GM12878 (cell line): ENCODE results near the gene GINS2. TPM values are rescaled to one million over a fixed set of nuclear protein-coding genes. Genes with fewer than 3 reads are reported as not detected.

ENCODE experiments used
- ATAC-seq: fragments of 200-7000 bp; cut with Tn5 transposase; 3 replicates; pipeline ENCODE4 v1.9.1; 2020; ENCODE audit warnings: mild to moderate bottlenecking, moderate library complexity
- BruUV-seq: library from RNA; stranded (reverse); fragments of 400-500 nt; replicated peaks from 2 replicates; lab custom pipeline; 2021; lab: Mats Ljungman, UMichigan
- CTCF ChIA-PET: fragments of 300-600 bp; sonication (Branson Sonifier 250); formaldehyde crosslinking; extraction: SDS; loops from one replicate; lab custom pipeline; 2021; ENCODE audit warnings: inconsistent platforms; lab: Yijun Ruan, JAX
- POLR2A ChIA-PET: fragments of 350-600 bp; formaldehyde crosslinking; extraction: SDS; loops from one replicate; lab custom pipeline; 2021; ENCODE audit warnings: inconsistent platforms; lab: Charles Lee
- RAD21 ChIA-PET: fragments of 300-600 bp; sonication (Branson Sonifier 250); formaldehyde crosslinking; loops from one replicate; lab custom pipeline; 2023; ENCODE audit warnings: antibody characterized with exemption; ENCODE audit not compliant: unreplicated experiment; lab: Charles Lee
- SMC1A ChIA-PET: fragments of 300-600 bp; sonication (Branson Sonifier 250); formaldehyde crosslinking; loops from one replicate; lab custom pipeline; 2023; ENCODE audit not compliant: unreplicated experiment, uncharacterized antibody; lab: Charles Lee
- DNase-seq: peaks from one replicate; pipeline ENCODE4 v3.0.0-alpha.2; 2011; ENCODE audit warnings: low read depth, low spot score
- FAIRE-seq: peaks from 3 replicates; lab custom pipeline; 2011; peaks lifted over from hg19 to GRCh38; lab: Jason Lieb, UNC
- H2AFZ ChIP-seq: 2 replicates; pipeline ENCODE4 v1.6.0; 2011; ENCODE audit warnings: low read depth, low read length, control low read depth; ENCODE audit not compliant: control insufficient read depth
- H3K27ac ChIP-seq: 2 replicates; pipeline ENCODE4 v1.5.1; 2011; ENCODE audit warnings: control low read depth; ENCODE audit not compliant: control insufficient read depth, insufficient read depth
- H3K27me3 ChIP-seq, 2 experiments: replicated peaks in 1 of 2; 2 replicates each; pipeline versions ENCODE4 v1.6.0 to v1.6.1; 2011; ENCODE audit warnings: low read length in 1 of 2; ENCODE audit not compliant: control insufficient read depth in 2 of 2, insufficient read depth in 2 of 2
- H3K36me3 ChIP-seq, 2 experiments: 2 replicates each; pipeline ENCODE4 v1.5.1; 2011; ENCODE audit warnings: low read length in 1 of 2; ENCODE audit not compliant: control insufficient read depth in 2 of 2, insufficient read depth in 2 of 2
- H3K4me1 ChIP-seq: 2 replicates; pipeline ENCODE4 v1.6.1; 2011; ENCODE audit warnings: mild to moderate bottlenecking, low read length, moderate library complexity, mixed read lengths; ENCODE audit not compliant: control insufficient read depth, insufficient read depth
- H3K4me2 ChIP-seq: 2 replicates; pipeline ENCODE4 v1.6.0; 2011; ENCODE audit warnings: control low read depth; ENCODE audit not compliant: control insufficient read depth, insufficient read depth
- H3K4me3 ChIP-seq: fragments of 200-600 bp; sonication (generic); 2 replicates; pipeline ENCODE4 v1.5.1; 2016
- H3K79me2 ChIP-seq: 2 replicates; pipeline ENCODE4 v1.6.0; 2011; ENCODE audit warnings: low read length; ENCODE audit not compliant: control insufficient read depth, insufficient read depth
- H3K9ac ChIP-seq: 2 replicates; pipeline ENCODE4 v1.8.0; 2011; ENCODE audit warnings: low read length, control low read depth, mixed read lengths; ENCODE audit not compliant: control insufficient read depth, insufficient read depth
- H3K9me3 ChIP-seq: replicated peaks from 3 replicates; pipeline ENCODE4 v1.5.1; 2011; ENCODE audit warnings: mild to moderate bottlenecking, low read length; ENCODE audit not compliant: control insufficient read depth, insufficient read depth
- H4K20me1 ChIP-seq: 2 replicates; pipeline ENCODE4 v1.6.0; 2011; ENCODE audit not compliant: control insufficient read depth, insufficient read depth
- EP300 ChIP-seq, 2 experiments: fragments of 150-350 bp in 1 of 2; IDR thresholded peaks; 2 replicates each; pipeline ENCODE4 v1.6.1; 2011 to 2012; ENCODE audit warnings: low read depth in 2 of 2, low read length in 2 of 2, borderline replicate concordance in 1 of 2, improper control_type of control experiment in 1 of 2, inconsistent platforms in 1 of 2; ENCODE audit not compliant: control insufficient read depth in 1 of 2
- USF1 ChIP-seq: IDR thresholded peaks from 2 replicates; pipeline ENCODE4 v1.6.1; 2011; ENCODE audit warnings: borderline replicate concordance, low read depth, mild to moderate bottlenecking, moderate library complexity, mixed read lengths, low read length; ENCODE audit not compliant: insufficient read depth; ENCODE audit errors: extremely low read length
- WGBS: methylation state at CpG from one replicate; pipeline ENCODE4 v1.1.6; 2016; ENCODE audit warnings: low lambda C conversion rate; ENCODE audit not compliant: insufficient replicate concordance, insufficient coverage; ENCODE audit errors: missing lambda C conversion rate; 5-methylcytosine and 5-hydroxymethylcytosine counted together
- in situ Hi-C: fragments of 300-500 bp; cut with MboI; formaldehyde crosslinking; loops from 9 replicates; pipeline ENCODE4 v1.14.3; 2018; ENCODE audit warnings: mixed read lengths
- intact Hi-C: fragments of 100-400 bp; cut with micrococcal nuclease; formaldehyde crosslinking; loops from one replicate; pipeline ENCODE4 v1.14.2; 2022; ENCODE audit not compliant: unreplicated experiment
- polyA plus RNA-seq, 11 experiments: library from polyadenylated mRNA; depleted of rRNA in 4 of 11; unstranded in 6 of 11; stranded (reverse) in 5 of 11; fragments of >200 nt; fragmentation: Nextera tagmentation in 4 of 11; fragmentation: Illumina TruSeq in 1 of 11; extraction: Ambion mirVana in 4 of 11; extraction: Trizol in 1 of 11; gene quantifications; 1 replicate in 1 of 11; 2 replicates in 10 of 11; pipeline versions ENCODE4 v1.2.1 to v1.2.3, GENCODE V29; 2011 to 2016; ENCODE audit warnings: inconsistent platforms in 2 of 11, missing spikeins in 2 of 11, low read depth in 1 of 11
- total RNA-seq, 4 experiments: library from RNA; depleted of rRNA in 3 of 4; stranded (reverse); fragments of >200 nt in 3 of 4; fragmentation: Illumina TruSeq in 1 of 4; extraction: Trizol in 1 of 4; gene quantifications; 2 replicates each; pipeline versions ENCODE4 v1.2.1 to v1.2.3, GENCODE V29; 2013 to 2021

GINS2 gene
- total and polyA plus RNA-seq, 10 of the 15 experiments (the other 5 are each of a cell fraction or from before 2014, with no cell fraction given) = 42.7 to 90.8 (median 57.0) TPM

GRCh38 chr16:85695196-85696128, 6.7 kb upstream of the GINS2 start:
- FAIRE-seq (no peak), DNase-seq (no peak), ATAC-seq (no peak)
- Histone ChIP-seq H3K27ac (no peak overlapping the region), H3K36me3 (no peaks in the 10 kb centered on the region), H3K4me2 (no peak overlapping the region), H2AFZ (no peak overlapping the region), H4K20me1 (no peaks in the 10 kb centered on the region), H3K27me3 (peaks cover 1 to 2% of the 10 kb centered on the region in 2 experiments; a peak in 3 of 4 replicates), H3K4me3 (no peak overlapping the region), H3K79me2 (no peaks in the 10 kb centered on the region)
- 47% methylated on average over 24 of the region's 24 CpGs for WGBS
- intact Hi-C loops = no loop called here
- ChIA-PET RAD21 (no interaction called here), SMC1A (interaction anchor here (1.3 kb wide), 1 partner anchor 10 kb away, joined by 3 read pairs; no protein-coding TSS in a partner anchor)
- no TSS peak for BruUV-seq
- in situ Hi-C loops = no loop called here
- TF ChIP-seq USF1 (peak; percentile 4), EP300 (IDR thresholded peaks at IDR 0.05; ENCODE audit: borderline replicate concordance in 1 of 2, control insufficient read depth in 1 of 2, low read depth in 2 of 2, low read length in 2 of 2) (no peak)
- TF ChIP-seq, all 136 proteins: peak for 1
- Histone ChIP-seq H3K9ac (no peak overlapping the region), H3K4me1 (no peaks in the 10 kb centered on the region), H3K9me3 (no peaks in the 10 kb centered on the region)
- POLR2A ChIA-PET = no interaction called here
- CTCF ChIA-PET = interaction anchor here (0.7 to 1.9 kb wide), 3 partner anchors 23 to 204 kb away, joined by 3 to 5 read pairs (median 3); no protein-coding TSS in a partner anchor
